GM19193 (cell line): ENCODE measurements around the gene MYEOV.

Experiments
- POLR2A ChIP-seq: IDR thresholded peaks from 4 replicates; pipeline ENCODE4 v1.6.1; 2011; ENCODE audit not compliant: insufficient read depth, insufficient read length; ENCODE audit errors: extremely low read depth

The MYEOV gene

GRCh38 chr11:69343401-69344321, 49.7 kb downstream of the MYEOV start:
- no peak for TF ChIP-seq POLR2A

GRCh38 chr11:69344570-69345145, 50.7 kb downstream of the MYEOV start:
- TF ChIP-seq POLR2A = no peak
